AG04450 (cell line): ENCODE data around the gene MRTFA. TPM values are rescaled to one million over a fixed set of nuclear protein-coding genes. Genes with fewer than 3 reads are reported as not detected.

Experiments used
- CTCF ChIA-PET: fragments of 300-600, 350-600 bp; formaldehyde crosslinking; extraction: SDS; loops from one replicate; lab custom pipeline; 2022; ENCODE audit warnings: antibody characterized with exemption, inconsistent platforms; lab: Charles Lee
- POLR2A ChIA-PET: fragments of 350-600 bp; formaldehyde crosslinking; extraction: SDS; loops from one replicate; lab custom pipeline; 2021; ENCODE audit warnings: antibody characterized with exemption, inconsistent platforms; lab: Yijun Ruan, JAX
- DNase-seq: peaks from one replicate; pipeline ENCODE4 v3.0.0-alpha.2; 2011; ENCODE audit warnings: low read depth, low spot score
- H3K27ac ChIP-seq: one replicate; pipeline ENCODE4 v1.5.1; 2012; ENCODE audit warnings: low read depth, low read length, control low read depth
- H3K27me3 ChIP-seq: one replicate; pipeline ENCODE4 v1.6.0; 2012; ENCODE audit warnings: low read length; ENCODE audit not compliant: control insufficient read depth, insufficient read depth
- H3K4me3 ChIP-seq: 2 replicates; pipeline ENCODE4 v1.5.1; 2011; ENCODE audit warnings: mild to moderate bottlenecking, low read depth, low read length, control low read depth
- H3K9me3 ChIP-seq: 2 replicates; pipeline ENCODE4 v1.5.1; 2012; ENCODE audit warnings: low read length; ENCODE audit not compliant: control insufficient read depth, insufficient read depth
- polyA plus RNA-seq: library from polyadenylated mRNA; depleted of rRNA; stranded (reverse); fragments of >200 nt; gene quantifications from 2 replicates; pipeline ENCODE4 v1.2.3, GENCODE V29; 2011
- TF ChIP-seq, protein P1 (sequence below): IDR thresholded peaks from 2 replicates; pipeline ENCODE4 v1.5.1; 2011; ENCODE audit warnings: low read depth, low read length, control low read depth, inconsistent platforms

Gene MRTFA
- polyA plus RNA-seq, 1 experiment = 6.8 TPM

DNA sequence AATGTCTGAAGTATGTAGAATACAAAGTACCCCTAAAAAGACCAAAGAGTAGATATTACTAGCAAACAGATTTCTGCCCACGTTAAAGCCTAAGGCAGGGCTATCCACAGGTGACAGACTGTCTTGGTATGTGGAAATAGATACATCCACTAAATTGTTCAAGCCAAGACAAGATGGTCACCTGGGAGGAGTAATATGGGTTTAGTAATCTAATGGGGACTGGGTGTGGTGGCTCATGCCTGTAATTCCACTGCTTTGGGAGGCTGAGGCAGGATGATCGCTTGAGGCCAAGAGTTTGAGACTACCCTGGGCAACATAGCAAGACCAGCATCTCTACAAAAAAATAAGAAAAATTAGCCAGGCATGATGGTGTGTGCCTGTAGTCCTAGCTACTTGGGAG lies 258.6 kb downstream of the MRTFA start:
- ChIA-PET POLR2A (no interaction called here), CTCF (interaction anchor here (0.7 kb wide), 1 partner anchor 30 kb away, joined by 3 read pairs; no protein-coding TSS in a partner anchor)
- H3K27ac ChIP-seq = no peak overlapping the region
- no peak for DNase-seq
- TF ChIP-seq, protein P1, sequence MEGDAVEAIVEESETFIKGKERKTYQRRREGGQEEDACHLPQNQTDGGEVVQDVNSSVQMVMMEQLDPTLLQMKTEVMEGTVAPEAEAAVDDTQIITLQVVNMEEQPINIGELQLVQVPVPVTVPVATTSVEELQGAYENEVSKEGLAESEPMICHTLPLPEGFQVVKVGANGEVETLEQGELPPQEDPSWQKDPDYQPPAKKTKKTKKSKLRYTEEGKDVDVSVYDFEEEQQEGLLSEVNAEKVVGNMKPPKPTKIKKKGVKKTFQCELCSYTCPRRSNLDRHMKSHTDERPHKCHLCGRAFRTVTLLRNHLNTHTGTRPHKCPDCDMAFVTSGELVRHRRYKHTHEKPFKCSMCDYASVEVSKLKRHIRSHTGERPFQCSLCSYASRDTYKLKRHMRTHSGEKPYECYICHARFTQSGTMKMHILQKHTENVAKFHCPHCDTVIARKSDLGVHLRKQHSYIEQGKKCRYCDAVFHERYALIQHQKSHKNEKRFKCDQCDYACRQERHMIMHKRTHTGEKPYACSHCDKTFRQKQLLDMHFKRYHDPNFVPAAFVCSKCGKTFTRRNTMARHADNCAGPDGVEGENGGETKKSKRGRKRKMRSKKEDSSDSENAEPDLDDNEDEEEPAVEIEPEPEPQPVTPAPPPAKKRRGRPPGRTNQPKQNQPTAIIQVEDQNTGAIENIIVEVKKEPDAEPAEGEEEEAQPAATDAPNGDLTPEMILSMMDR = no peak
- H3K27me3 ChIP-seq = no peaks in the 10 kb centered on the region
- H3K4me3 ChIP-seq = no peak overlapping the region
- no peaks in the 10 kb centered on the region for H3K9me3 ChIP-seq

DNA sequence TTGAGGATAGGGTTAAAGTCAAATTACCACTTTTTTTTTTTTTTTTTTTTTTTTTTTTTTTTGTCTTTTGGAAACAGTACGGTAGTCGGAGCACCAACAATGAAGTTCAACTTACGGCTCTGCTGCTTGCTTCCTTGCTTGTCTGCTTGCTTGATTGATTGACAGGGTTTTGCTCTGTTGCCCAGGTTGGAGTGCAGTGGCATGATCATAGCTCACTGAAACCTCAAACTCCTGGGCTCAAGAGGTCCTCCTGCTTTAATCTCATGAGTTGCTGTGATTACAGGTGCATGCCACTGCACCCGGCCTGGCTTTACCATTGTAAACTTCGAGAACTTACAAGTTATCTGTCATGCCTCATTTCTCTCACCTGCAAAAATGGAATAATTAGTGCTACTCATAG lies 260.4 kb downstream of the MRTFA start:
- no peak overlapping the region for H3K4me3 ChIP-seq
- POLR2A ChIA-PET = no interaction called here
- CTCF ChIA-PET = no interaction called here
- DNase-seq = no peak
- H3K9me3 ChIP-seq = no peaks in the 10 kb centered on the region
- TF ChIP-seq, protein P1 = no peak
- no peaks in the 10 kb centered on the region for H3K27me3 ChIP-seq
- H3K27ac ChIP-seq = no peak overlapping the region

DNA sequence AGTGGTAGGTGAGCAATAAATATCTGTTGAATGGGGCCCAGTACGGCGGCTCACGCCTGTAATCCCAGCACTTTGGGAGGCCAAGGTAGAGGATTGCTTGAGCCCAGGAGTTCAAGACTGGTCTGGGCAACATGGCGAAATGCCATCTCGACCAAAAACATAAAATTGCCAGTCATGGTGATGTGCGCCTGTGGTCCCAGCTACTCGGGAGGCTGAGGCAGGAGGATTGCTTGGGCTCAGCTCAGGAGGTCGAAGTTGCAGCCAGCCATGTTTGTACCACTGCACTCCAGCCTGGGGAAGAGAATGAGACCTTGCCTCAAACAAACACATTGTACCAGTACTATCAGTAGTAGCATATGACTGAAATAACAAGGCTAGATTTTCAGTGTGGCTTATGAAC lies 262.0 kb downstream of the MRTFA start:
- Histone ChIP-seq H3K27ac (no peak overlapping the region), H3K27me3 (no peaks in the 10 kb centered on the region), H3K4me3 (no peak overlapping the region), H3K9me3 (no peaks in the 10 kb centered on the region; the same call in 1 of the 2 replicates)
- DNase-seq = no peak
- TF ChIP-seq, protein P1 = no peak
- ChIA-PET CTCF (no interaction called here), POLR2A (no interaction called here)

DNA sequence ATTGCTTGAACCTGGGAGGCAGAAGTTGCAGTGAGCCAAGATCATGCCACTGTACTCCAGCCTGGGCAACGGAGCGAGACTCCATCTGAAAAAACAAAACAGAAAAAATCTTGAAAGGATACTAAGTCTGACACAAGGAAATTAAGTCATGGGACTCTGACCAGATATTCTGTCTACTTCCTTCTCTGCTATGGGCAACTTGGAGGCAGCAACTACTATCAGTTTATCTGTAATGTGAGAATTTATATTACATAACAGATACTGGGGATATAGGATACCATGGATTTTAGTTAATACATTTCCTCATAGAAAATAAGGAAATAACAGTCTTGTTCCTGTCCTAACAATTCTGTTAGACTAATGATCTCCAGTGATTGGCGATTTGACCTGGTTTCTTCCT lies 267.7 kb downstream of the MRTFA start:
- POLR2A ChIA-PET = no interaction called here
- Histone ChIP-seq H3K27ac (no peak overlapping the region), H3K4me3 (no peak overlapping the region), H3K27me3 (no peaks in the 10 kb centered on the region), H3K9me3 (no peaks in the 10 kb centered on the region; the same call in 1 of the 2 replicates)
- CTCF ChIA-PET = no interaction called here
- TF ChIP-seq, protein P1 = no peak
- no peak for DNase-seq

DNA sequence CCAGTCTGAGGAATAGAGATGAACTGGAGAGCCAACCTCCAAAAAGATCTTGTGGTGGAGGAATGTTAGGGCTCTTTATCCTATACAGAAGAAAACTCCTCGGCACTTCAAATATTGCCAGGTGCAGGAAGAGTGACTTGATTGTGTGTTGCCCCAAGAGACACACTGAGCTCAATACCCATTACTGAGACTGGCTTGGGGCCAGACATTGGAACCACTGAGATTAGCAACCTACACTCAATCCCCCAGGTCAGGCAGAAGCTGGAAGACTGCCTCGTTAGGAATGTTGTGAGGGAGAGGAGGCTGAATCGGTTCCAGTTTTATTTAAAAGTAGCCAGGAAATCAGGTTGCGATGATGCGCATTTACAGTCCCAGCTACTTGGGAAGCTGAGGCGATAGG lies 268.5 kb downstream of the MRTFA start:
- Histone ChIP-seq H3K27me3 (no peaks in the 10 kb centered on the region), H3K9me3 (no peaks in the 10 kb centered on the region; the same call in 1 of the 2 replicates), H3K4me3 (no peak overlapping the region), H3K27ac (no peak overlapping the region)
- DNase-seq = no peak
- CTCF ChIA-PET = interaction anchor here (0.6 kb wide), 1 partner anchor 80 kb away, joined by 4 read pairs; no protein-coding TSS in a partner anchor
- TF ChIP-seq, protein P1 = no peak
- POLR2A ChIA-PET = no interaction called here
